Measurements from ENCODE around the gene KLHL6. TPM values are rescaled to one million over a fixed set of nuclear protein-coding genes. Genes with fewer than 3 reads are reported as not detected.

Gene KLHL6
- total RNA-seq, 2 experiments from 2014 or later, result 32.4 to 32.6 TPM

- peaks cover 37% of the 10 kb centered on the region for H3K36me3 Mint-ChIP-seq (ENCODE audit: low read depth)
- TF ChIP-seq CTCF (IDR thresholded peaks at IDR 0.05), result no peak
- H3K9me3 Mint-ChIP-seq, result peaks cover 10% of the 10 kb centered on the region
- DNase-seq (no peak), ATAC-seq (no peak)
- intact Hi-C loops (cut with micrococcal nuclease), result no loop called here
- ChIA-PET CTCF (interaction anchor here (0.8 to 1.0 kb wide), 2 partner anchors 13 to 264 kb away, joined by 3 read pairs; no protein-coding TSS in a partner anchor), POLR2A (interaction anchor here (1.1 kb wide), 1 partner anchor 13 kb away, joined by 5 read pairs; no protein-coding TSS in a partner anchor)
- peaks cover 5% of the 10 kb centered on the region for H3K4me1 Mint-ChIP-seq (ENCODE audit: low read depth)
- H3K27me3 Mint-ChIP-seq, result no peaks in the 10 kb centered on the region
- H3K4me3 Mint-ChIP-seq, result no peak overlapping the region
- H3K27ac Mint-ChIP-seq, result no peak overlapping the region
Observed at GRCh38 chr3:183502237-183503181, 53.0 kb downstream of the KLHL6 start.

- POLR2A ChIA-PET, result no interaction called here
- H3K9me3 Mint-ChIP-seq, result peaks cover 4% of the 10 kb centered on the region
- intact Hi-C loops (cut with micrococcal nuclease), result no loop called here
- no peaks in the 10 kb centered on the region for H3K27me3 Mint-ChIP-seq
- CTCF ChIA-PET, result interaction anchor here (1.0 kb wide), 1 partner anchor 266 kb away, joined by 3 read pairs; no protein-coding TSS in a partner anchor
- H3K36me3 Mint-ChIP-seq (ENCODE audit: low read depth), result peaks cover 28% of the 10 kb centered on the region
- no peaks in the 10 kb centered on the region for H3K4me1 Mint-ChIP-seq (ENCODE audit: low read depth)
- no peak overlapping the region for H3K4me3 Mint-ChIP-seq
- no peak for ATAC-seq
- no peak for DNase-seq
- TF ChIP-seq CTCF (IDR thresholded peaks at IDR 0.05), result no peak
- H3K27ac Mint-ChIP-seq, result no peak overlapping the region
Observed at GRCh38 chr3:183500981-183501704, 54.4 kb downstream of the KLHL6 start.

- POLR2A ChIA-PET, result interaction anchor here (0.6 kb wide), 1 partner anchor 252 kb away, joined by 3 read pairs; no protein-coding TSS in a partner anchor
- Mint-ChIP-seq H3K36me3 (ENCODE audit: low read depth) (peaks cover 21% of the 10 kb centered on the region), H3K9me3 (no peaks in the 10 kb centered on the region), H3K27me3 (no peaks in the 10 kb centered on the region), H3K4me1 (ENCODE audit: low read depth) (peaks cover 2% of the 10 kb centered on the region), H3K27ac (no peak overlapping the region), H3K4me3 (no peak overlapping the region)
- TF ChIP-seq CTCF (IDR thresholded peaks at IDR 0.05), result no peak
- ATAC-seq (no peak), DNase-seq (no peak)
- CTCF ChIA-PET, result interaction anchor here (0.8 kb wide), 1 partner anchor 31 kb away, joined by 3 read pairs; no protein-coding TSS in a partner anchor
- intact Hi-C loops (cut with micrococcal nuclease), result no loop called here
Observed at GRCh38 chr3:183500319-183500718, 55.2 kb downstream of the KLHL6 start.

- no peak for TF ChIP-seq CTCF (IDR thresholded peaks at IDR 0.05)
- no peaks in the 10 kb centered on the region for H3K9me3 Mint-ChIP-seq
- no peak for ATAC-seq
- no peak overlapping the region for H3K27ac Mint-ChIP-seq
- peaks cover 17% of the 10 kb centered on the region for H3K36me3 Mint-ChIP-seq (ENCODE audit: low read depth)
- no peak overlapping the region for H3K4me3 Mint-ChIP-seq
- no peaks in the 10 kb centered on the region for H3K27me3 Mint-ChIP-seq
- intact Hi-C loops (cut with micrococcal nuclease), result no loop called here
- ChIA-PET POLR2A (interaction anchor here (0.9 kb wide), 1 partner anchor 16 kb away, joined by 3 read pairs; no protein-coding TSS in a partner anchor), CTCF (interaction anchor here (0.6 to 1.5 kb wide), 2 partner anchors 366 to 387 kb away, joined by 3 read pairs; no protein-coding TSS in a partner anchor)
- peaks cover 2% of the 10 kb centered on the region for H3K4me1 Mint-ChIP-seq (ENCODE audit: low read depth)
- no peak for DNase-seq
Observed at GRCh38 chr3:183498634-183499033, 56.9 kb downstream of the KLHL6 start.
